A204.1 (cell line): ENCODE data around the gene MICAL3.

Source experiments
- FAIRE-seq: peaks from 2 replicates; lab custom pipeline; 2012; peaks lifted over from hg19 to GRCh38; lab: Jason Lieb, UNC

MICAL3 gene

GRCh38 chr22:17865183-17866055 is 158.9 kb downstream of the MICAL3 start:
- no peak for FAIRE-seq

GRCh38 chr22:17864398-17865182 is 159.8 kb downstream of the MICAL3 start:
- FAIRE-seq: no peak

- no peak for FAIRE-seq
Measured at GRCh38 chr22:17862646-17863181, 161.6 kb downstream of the MICAL3 start.

- FAIRE-seq: no peak
Measured at GRCh38 chr22:17861909-17862308, 162.5 kb downstream of the MICAL3 start.

- no peak for FAIRE-seq
Measured at GRCh38 chr22:17860220-17860965, 164.0 kb downstream of the MICAL3 start.

GRCh38 chr22:17858033-17858432 is 166.3 kb downstream of the MICAL3 start:
- no peak for FAIRE-seq

GRCh38 chr22:17855572-17856290 is 168.6 kb downstream of the MICAL3 start:
- FAIRE-seq: no peak

GRCh38 chr22:17853073-17853472 is 171.3 kb downstream of the MICAL3 start:
- FAIRE-seq: no peak

GRCh38 chr22:17851759-17852158 is 172.6 kb downstream of the MICAL3 start:
- FAIRE-seq: no peak

- FAIRE-seq: no peak
Measured at GRCh38 chr22:17847360-17848078, 176.8 kb downstream of the MICAL3 start.

- no peak for FAIRE-seq
Measured at GRCh38 chr22:17846326-17846992, 177.9 kb downstream of the MICAL3 start.

- FAIRE-seq: no peak
Measured at GRCh38 chr22:17845790-17846189, 178.6 kb downstream of the MICAL3 start.

- no peak for FAIRE-seq
Measured at GRCh38 chr22:17845327-17845726, 179.0 kb downstream of the MICAL3 start.

- FAIRE-seq: no peak
Measured at GRCh38 chr22:17844150-17844549, 180.2 kb downstream of the MICAL3 start.

GRCh38 chr22:17842386-17842785 is 182.0 kb downstream of the MICAL3 start:
- FAIRE-seq: no peak

GRCh38 chr22:17841836-17842235 is 182.5 kb downstream of the MICAL3 start:
- no peak for FAIRE-seq

GRCh38 chr22:17838180-17838865 is 186.0 kb downstream of the MICAL3 start:
- FAIRE-seq: no peak

GRCh38 chr22:17836992-17837742 is 187.2 kb downstream of the MICAL3 start:
- no peak for FAIRE-seq

GRCh38 chr22:17835256-17835655 is 189.1 kb downstream of the MICAL3 start:
- FAIRE-seq: no peak
